Stimulated activated CD4-positive, alpha-beta T cell treated with anti-CD3 and anti-CD28 coated beads, TNF-alpha, amount 100 ng/mL, for 4 hours (primary cell): Measurements from ENCODE around the gene CDK5R2.
"Not testable (repeated sequence)": the region's sequence is repeated elsewhere in the genome, so short reads cannot be mapped to it uniquely, and the experiment has no call there.

ENCODE experiments used
- DNase-seq, 3 experiments: peaks; one replicate each; pipeline ENCODE4 v3.0.0-alpha.2; 2020; ENCODE audit warnings: low read depth in 3 of 3

CDK5R2 gene

DNA sequence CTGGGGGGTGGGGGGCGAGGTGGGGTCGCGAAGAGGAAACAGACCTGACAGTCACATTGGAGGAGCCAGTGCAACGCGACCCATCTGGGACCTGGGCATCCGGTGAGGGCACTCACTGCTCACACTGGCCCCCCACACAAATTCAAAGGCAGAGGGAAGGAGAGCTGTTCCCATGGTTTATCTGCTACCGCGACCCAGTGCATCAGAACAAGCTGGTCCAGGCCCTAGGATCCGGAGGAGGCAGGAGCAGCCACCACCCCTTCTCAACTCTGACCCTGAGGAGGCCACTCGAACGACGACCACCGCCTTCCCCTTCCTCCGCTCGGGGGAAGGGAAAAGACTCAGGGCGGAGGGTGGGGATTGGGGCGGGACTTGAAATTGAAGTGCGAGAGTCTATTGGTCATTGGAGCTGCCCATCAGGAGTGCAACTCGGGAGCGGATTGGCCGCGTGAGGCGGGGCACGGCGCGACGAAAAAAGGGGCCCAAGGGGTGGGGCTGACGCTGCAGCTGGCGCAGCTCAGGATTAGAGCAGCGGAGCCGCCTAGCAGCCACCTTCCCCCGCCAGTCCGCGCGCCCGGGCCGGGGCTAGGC, at the start of gene CDK5R2:
CDK5R2 (plus strand) TSS at position 526 of the 591 bp plus-strand sequence. CDS start 155 bp downstream, outside the sequence.
- peak; percentile 16 to 33 (median 21) for DNase-seq

- no peak for DNase-seq
Measured at GRCh38 chr2:218910741-218911140, 48.7 kb upstream of the CDK5R2 start.

DNA sequence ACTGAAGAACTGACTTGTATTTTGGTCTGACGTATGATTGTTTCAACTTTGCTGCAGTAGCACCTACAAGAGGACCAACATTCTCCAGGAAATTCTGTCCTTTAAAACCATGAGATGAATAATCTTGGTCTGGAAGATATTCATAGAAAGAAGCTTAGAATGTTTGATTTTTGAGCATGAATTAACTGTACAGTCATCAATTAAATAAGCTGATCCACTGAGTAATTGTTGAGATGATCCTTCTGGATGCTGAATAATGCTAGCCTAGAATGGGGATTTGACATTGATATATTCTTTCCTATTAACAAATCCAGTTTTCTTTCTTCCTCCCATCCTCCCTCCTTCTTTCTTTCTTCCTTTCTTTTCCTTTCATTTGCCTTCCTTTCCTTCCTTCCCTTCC, 39.0 kb upstream of the CDK5R2 start:
- DNase-seq, result no peak

GRCh38 chr2:218924757-218925156, 34.7 kb upstream of the CDK5R2 start:
- no peak for DNase-seq

DNA sequence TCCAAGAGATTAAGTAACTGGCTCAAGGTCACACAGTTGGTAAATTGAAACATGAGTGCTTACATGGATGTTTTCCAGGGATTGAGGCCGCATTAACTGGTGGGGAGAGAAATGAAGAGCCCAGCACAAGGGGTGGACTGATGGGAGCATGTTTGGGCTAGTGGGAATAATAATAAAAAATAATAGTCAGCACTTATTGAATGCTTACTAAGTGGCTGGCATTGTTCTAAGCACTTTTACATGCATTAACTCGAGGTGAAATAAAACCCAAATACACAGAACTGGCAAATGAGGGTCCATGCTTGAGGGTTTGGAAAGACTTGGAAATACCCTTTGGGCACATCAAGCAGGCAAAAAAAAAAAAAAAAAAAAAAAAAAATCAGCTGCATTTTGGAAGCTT, 34.0 kb upstream of the CDK5R2 start:
- DNase-seq, result no peak

- no peak for DNase-seq
Measured at GRCh38 chr2:218927422-218927821, 32.0 kb upstream of the CDK5R2 start.

DNA sequence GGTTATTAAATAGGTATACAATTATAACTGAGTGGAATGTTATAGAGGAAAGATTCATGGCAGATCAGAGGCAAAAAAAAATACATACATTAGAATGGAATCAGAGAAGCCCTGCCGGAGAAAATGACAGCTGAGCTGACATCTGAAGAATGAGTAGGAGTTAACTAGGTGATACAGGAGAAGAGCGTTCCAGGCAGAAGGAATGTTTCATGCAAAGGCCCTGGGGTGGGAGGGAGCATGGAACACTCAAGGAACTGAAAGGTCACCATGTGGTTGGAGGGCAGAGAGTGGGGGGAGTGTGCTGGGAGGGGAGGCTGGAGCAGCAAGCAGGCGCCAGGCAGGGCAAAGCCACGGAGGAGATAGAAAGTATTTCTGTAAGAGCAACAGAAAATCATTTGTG, 31.6 kb upstream of the CDK5R2 start:
- DNase-seq, result no peak

DNA sequence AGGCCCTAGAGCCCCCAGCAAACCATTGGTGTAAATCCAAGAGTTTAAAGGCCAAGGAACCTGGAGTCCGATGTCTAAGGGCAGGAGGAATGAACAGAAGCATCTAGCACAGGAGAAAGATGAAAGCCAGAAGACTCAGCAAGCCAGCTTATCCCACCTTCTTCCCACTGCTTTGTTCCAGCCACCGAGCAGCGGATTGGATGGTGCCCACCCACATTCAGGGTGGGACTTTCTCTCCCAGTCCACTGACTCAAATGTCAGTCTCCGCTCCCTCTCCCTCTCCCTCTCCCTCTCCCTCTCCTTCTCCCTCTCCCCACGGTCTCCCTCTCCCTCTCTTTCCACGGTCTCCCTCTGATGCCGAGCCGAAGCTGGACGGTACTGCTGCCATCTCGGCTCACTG, 29.0 kb upstream of the CDK5R2 start:
- DNase-seq, result not testable (repeated sequence)

DNA sequence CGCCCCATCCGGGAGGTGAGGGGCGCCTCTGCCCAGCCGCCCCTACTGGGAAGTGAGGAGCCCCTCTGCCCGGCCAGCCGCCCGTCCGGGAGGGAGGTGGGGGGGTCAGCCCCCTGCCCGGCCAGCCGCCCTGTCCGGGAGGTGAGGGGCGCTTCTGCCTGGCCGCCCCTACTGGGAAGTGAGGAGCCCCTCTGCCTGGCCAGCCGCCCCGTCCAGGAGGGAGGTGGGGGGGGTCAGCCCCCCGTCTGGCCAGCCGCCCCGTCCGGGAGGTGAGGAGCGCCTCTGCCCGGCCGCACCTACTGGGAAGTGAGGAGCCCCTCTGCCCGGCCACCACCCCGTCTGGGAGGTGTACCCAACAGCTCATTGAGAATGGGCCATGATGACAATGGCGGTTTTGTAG, 27.7 kb upstream of the CDK5R2 start:
- not testable (repeated sequence) for DNase-seq

DNA sequence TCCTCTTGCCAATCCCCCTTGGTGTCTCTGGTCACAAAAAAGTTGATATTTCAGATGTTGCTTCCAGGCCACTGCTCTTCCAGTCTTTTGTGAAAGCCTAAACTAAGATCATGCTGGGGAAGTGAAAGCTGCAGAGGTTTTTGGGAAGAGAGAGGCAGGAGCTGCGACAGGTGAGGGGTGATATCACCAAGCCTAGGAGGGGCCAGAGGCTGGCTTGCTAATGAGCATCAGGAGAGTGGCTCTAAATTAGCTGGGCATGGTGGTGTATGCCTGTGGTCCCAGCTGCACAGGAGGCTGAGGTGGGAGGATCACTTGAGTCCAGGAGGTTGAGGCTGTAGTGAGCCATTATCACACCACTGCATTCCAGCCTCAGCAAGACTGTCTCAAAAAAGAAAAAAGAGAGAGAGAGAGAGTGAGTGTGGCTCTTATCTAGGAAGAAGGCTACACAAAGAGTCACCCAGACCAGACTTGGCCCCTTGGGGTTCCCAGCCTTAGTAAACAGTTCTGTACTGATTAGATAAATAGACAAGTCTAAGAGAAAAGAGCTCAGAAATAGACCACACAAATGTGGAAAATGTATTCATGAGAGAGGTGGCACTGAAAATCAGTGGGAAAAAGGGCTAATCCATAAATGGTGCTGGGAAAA, 14.6 kb upstream of the CDK5R2 start:
- DNase-seq, result no peak

GRCh38 chr2:218946621-218947020, 12.8 kb upstream of the CDK5R2 start:
- DNase-seq, result no peak

DNA sequence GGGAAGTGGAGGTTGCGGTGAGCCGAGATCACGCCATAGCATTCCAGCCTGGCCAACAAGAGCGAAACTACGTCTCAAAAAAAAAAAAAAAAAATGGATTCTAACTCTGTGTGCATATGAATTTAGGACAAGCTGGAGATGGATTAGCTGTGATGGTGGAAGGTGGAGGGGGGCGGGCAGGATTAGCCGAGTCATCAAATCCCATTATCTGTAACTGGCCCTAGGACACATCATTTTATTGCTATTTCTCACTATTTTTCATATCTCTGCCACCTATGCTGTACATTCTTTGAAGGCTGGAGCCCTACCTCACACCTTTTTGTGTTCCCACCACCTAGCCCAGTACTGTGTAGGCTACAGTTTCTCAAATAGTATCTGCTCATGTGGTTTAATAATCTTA, 7.3 kb upstream of the CDK5R2 start:
- no peak for DNase-seq

- no peak for DNase-seq
Measured at GRCh38 chr2:218953366-218953954, 6.0 kb upstream of the CDK5R2 start.

- no peak for DNase-seq
Measured at GRCh38 chr2:218954541-218955300, 4.7 kb upstream of the CDK5R2 start.

GRCh38 chr2:218956039-218956438, 3.4 kb upstream of the CDK5R2 start:
- no peak for DNase-seq

GRCh38 chr2:218957671-218958070, 1.8 kb upstream of the CDK5R2 start:
- DNase-seq, result no peak

GRCh38 chr2:218958276-218958675, 1.2 kb upstream of the CDK5R2 start:
- no peak for DNase-seq

- no peak for DNase-seq
Measured at GRCh38 chr2:218959761-218960308, 369 bp downstream of the CDK5R2 start.

- no peak for DNase-seq
Measured at GRCh38 chr2:218960309-218961165, 1.1 kb downstream of the CDK5R2 start.

- DNase-seq, result no peak
Measured at GRCh38 chr2:218961229-218961628, 1.8 kb downstream of the CDK5R2 start.
